ENCODE measurements around the gene ARHGEF28. TPM values are rescaled to one million over a fixed set of nuclear protein-coding genes. Genes with fewer than 3 reads are reported as not detected.

Gene ARHGEF28
- total and polyA plus RNA-seq, 9 of the 15 experiments (the other 6 are each of a cell fraction or from before 2014, with no cell fraction given) = 0.27 TPM; not detected in 8

GRCh38 chr5:73640861-73641320 lies 14.9 kb downstream of the ARHGEF28 start:
- POLR2A ChIA-PET = interaction anchor here (1.0 kb wide), 1 partner anchor 12 kb away, joined by 3 read pairs; no protein-coding TSS in a partner anchor
- TF ChIP-seq CREM (IDR thresholded peaks at IDR 0.05; ENCODE audit: low read depth) = no peak
- TF ChIP-seq HDAC1 (IDR thresholded peaks at IDR 0.05) = no peak
- no peak for TF ChIP-seq XRCC3 (IDR thresholded peaks at IDR 0.05)
- TF ChIP-seq CC2D1A (IDR thresholded peaks at IDR 0.05) = no peak
- no peak for TF ChIP-seq MCM5 (IDR thresholded peaks at IDR 0.05; ENCODE audit: low read depth)
- no peak for TF ChIP-seq ZNF23 (CRISPR knock-in tag; IDR thresholded peaks at IDR 0.05)
- no peak for TF ChIP-seq ATF4 (CRISPR knock-in tag; IDR thresholded peaks at IDR 0.05)
- TF ChIP-seq ZNF12 (CRISPR knock-in tag; IDR thresholded peaks at IDR 0.05) = no peak
- no peak for TF ChIP-seq LCOR (CRISPR knock-in tag; IDR thresholded peaks at IDR 0.05)
- no peak for TF ChIP-seq ZNF280A (IDR thresholded peaks at IDR 0.05; ENCODE audit: low read depth, partially characterized antibody)
- TF ChIP-seq CHD4 (IDR thresholded peaks at IDR 0.05; ENCODE audit: insufficient read depth, insufficient replicate concordance, low read depth, low read length, poor library complexity, severe bottlenecking) = no peak
- H4K20me1 ChIP-seq (replicated peaks; ENCODE audit: control insufficient read depth, insufficient read depth, low read length) = no peaks in the 10 kb centered on the region
- ATAC-seq = no peak
- H2AFZ ChIP-seq (ENCODE audit: low read depth, low read length) = no peak overlapping the region
- H3K4me3 ChIP-seq = no peak overlapping the region
- no TSS peak for BruUV-seq (replicated peaks)
- intact Hi-C loops (cut with micrococcal nuclease) (no loop called here), in situ Hi-C loops (cut with MboI) (no loop called here)
- DNase-seq (ENCODE audit: extremely low read depth in 1 of 4, low spot score in 3 of 4) = no peak
- no peak overlapping the region for H3K4me2 ChIP-seq (ENCODE audit: insufficient read depth, low read length)
- CTCF ChIA-PET (ENCODE audit: low intra/inter-chr PET ratio) = no interaction called here
- H3K9ac ChIP-seq (ENCODE audit: insufficient read depth in 1 of 2, low read depth in 2 of 2, low read length in 2 of 2) = no peak overlapping the region
- no peak overlapping the region for H3K27ac ChIP-seq (ENCODE audit: extremely low read depth, low read depth, low read length)
- H3K36me3 ChIP-seq (ENCODE audit: control insufficient read depth, insufficient read depth, low read length) = no peaks in the 10 kb centered on the region
- WGBS (ENCODE audit: insufficient coverage, low coverage, missing lambda C conversion rate) = 0% methylated on average over 1 of the region's 1 CpG
- no peaks in the 10 kb centered on the region for H3K79me2 ChIP-seq (ENCODE audit: control insufficient read depth, insufficient read depth, low read length)
- H3K4me1 ChIP-seq (replicated peaks in 1 of 2; ENCODE audit: control insufficient read depth in 2 of 2, insufficient read depth in 2 of 2, low read length in 2 of 2) = no peaks in the 10 kb centered on the region
- peaks cover 0 to 9% of the 10 kb centered on the region in 2 experiments; a peak in 2 of 5 replicates for H3K27me3 ChIP-seq (ENCODE audit: control insufficient read depth in 2 of 2, insufficient read depth in 2 of 2, low read length in 2 of 2)
- H3K9me1 ChIP-seq (ENCODE audit: control insufficient read depth, insufficient read depth, low read length) = no peaks in the 10 kb centered on the region
- H3K9me3 ChIP-seq (replicated peaks; ENCODE audit: control insufficient read depth, insufficient read depth, low read depth, low read length) = no peaks in the 10 kb centered on the region
- FAIRE-seq = no peak
